ENCODE results near the gene STX8.

The STX8 gene

GRCh38 chr17:9205520-9206409, 369.9 kb downstream of the STX8 start:
- no peak overlapping the region for H3K4me3 ChIP-seq (ENCODE audit: low read depth, low read length)
- ChIA-PET POLR2A (no interaction called here), CTCF (no interaction called here)
- no peak for DNase-seq (ENCODE audit: low read depth, low spot score)
- no peak for TF ChIP-seq CTCF (IDR thresholded peaks at IDR 0.05; ENCODE audit: insufficient read depth, low read length, missing control alignments)

- no peak for TF ChIP-seq CTCF (IDR thresholded peaks at IDR 0.05; ENCODE audit: insufficient read depth, low read length, missing control alignments)
- no peak overlapping the region for H3K4me3 ChIP-seq (ENCODE audit: low read depth, low read length)
- POLR2A ChIA-PET: no interaction called here
- CTCF ChIA-PET: no interaction called here
- DNase-seq (ENCODE audit: low read depth, low spot score): no peak
Measured at GRCh38 chr17:9204637-9205329, 370.8 kb downstream of the STX8 start.

DNA sequence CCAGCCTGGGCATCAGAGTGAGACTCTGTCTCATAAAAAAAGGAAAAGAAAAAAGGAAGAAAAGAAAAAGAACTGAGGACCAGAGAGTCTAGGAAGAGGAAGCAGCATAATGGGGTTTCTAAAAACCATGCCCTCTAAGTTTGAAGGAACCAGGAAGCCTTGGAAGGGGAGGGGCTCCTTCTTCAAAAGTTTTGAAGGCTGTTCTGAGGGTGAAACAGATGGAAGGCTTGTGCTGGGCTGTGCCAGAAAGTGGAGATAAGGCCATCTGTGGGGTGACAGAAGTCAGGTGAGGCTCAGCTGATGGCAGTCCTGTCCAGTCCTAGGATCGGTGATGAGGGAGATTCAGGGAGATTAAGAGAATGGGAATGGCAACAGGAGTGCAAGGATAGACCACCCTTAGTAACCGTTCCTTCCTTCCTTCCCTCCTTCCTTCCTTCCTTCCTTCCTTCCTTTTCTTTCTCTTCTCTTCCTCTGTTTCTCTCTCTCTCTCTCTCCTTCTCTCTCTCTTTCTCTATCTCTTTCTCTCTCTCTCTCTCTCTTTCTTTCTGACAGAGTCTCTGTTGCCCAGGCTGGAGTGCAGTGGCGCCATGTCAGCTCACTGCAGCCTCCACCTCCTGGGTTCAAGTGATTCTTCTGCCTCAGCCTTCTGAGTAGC, 371.7 kb downstream of the STX8 start:
- no peak for DNase-seq (ENCODE audit: low read depth, low spot score)
- POLR2A ChIA-PET: no interaction called here
- CTCF ChIA-PET: no interaction called here
- H3K4me3 ChIP-seq (ENCODE audit: low read depth, low read length): no peak overlapping the region
- TF ChIP-seq CTCF (IDR thresholded peaks at IDR 0.05; ENCODE audit: insufficient read depth, low read length, missing control alignments): no peak

DNA sequence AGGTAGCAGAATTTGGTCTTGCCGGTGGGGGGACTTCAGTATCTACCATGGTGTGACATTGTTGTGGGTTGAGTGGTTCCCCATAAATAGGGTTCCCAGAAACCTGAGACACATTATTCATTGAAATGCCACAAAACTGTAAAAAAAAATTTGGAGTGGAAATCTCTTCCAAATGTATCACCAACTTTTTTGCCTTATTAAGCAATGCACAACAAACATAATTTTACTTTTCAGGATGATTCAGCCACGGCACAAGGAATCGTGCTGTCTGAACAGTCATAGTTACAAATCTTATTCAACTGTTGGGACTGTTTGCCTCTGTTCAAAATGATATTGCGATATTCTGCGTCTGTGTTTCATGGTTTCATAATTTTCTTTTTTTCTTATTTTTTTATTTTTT, 373.1 kb downstream of the STX8 start:
- POLR2A ChIA-PET: no interaction called here
- no peak overlapping the region for H3K4me3 ChIP-seq (ENCODE audit: low read depth, low read length)
- TF ChIP-seq CTCF (IDR thresholded peaks at IDR 0.05; ENCODE audit: insufficient read depth, low read length, missing control alignments): no peak
- DNase-seq (ENCODE audit: low read depth, low spot score): no peak
- CTCF ChIA-PET: no interaction called here

- H3K4me3 ChIP-seq (ENCODE audit: low read depth, low read length): no peak overlapping the region
- CTCF ChIA-PET: interaction anchor here (1.3 kb wide), 1 partner anchor 96 kb away, joined by 3 read pairs; no protein-coding TSS in a partner anchor
- TF ChIP-seq CTCF (IDR thresholded peaks at IDR 0.05; ENCODE audit: insufficient read depth, low read length, missing control alignments): no peak
- DNase-seq (ENCODE audit: low read depth, low spot score): no peak
- POLR2A ChIA-PET: no interaction called here
Measured at GRCh38 chr17:9200699-9201359, 374.8 kb downstream of the STX8 start.

Data from AG04449 (cell line).